ENCODE data around the gene PKMYT1. TPM values are rescaled to one million over a fixed set of nuclear protein-coding genes. Genes with fewer than 3 reads are reported as not detected.

PKMYT1 gene
- total and polyA plus RNA-seq, 9 of the 15 experiments (the other 6 are each of a cell fraction or from before 2014, with no cell fraction given): 8.7 to 201 (median 37.8) TPM

GRCh38 chr16:3004781-3005284, 24.6 kb upstream of the PKMYT1 start (continued):
- TF ChIP-seq E2F8 (IDR thresholded peaks at IDR 0.05; ENCODE audit: low read depth, partially characterized antibody) (peak; percentile 24), ZNF830 (CRISPR knock-in tag; IDR thresholded peaks at IDR 0.05) (no peak), ETS1 (conservative IDR thresholded peaks at IDR 0.05; ENCODE audit: control insufficient read depth, low read depth, low read length) (no peak), L3MBTL2 (IDR thresholded peaks at IDR 0.05) (peak; percentile 79), ARID1B (IDR thresholded peaks at IDR 0.05) (peak; percentile 31; the same call in 1 of the 2 replicates), SAFB (IDR thresholded peaks at IDR 0.05; ENCODE audit: borderline replicate concordance, low read depth, low read length) (no peak), ZBTB49 (CRISPR knock-in tag; IDR thresholded peaks at IDR 0.05; ENCODE audit: borderline replicate concordance) (no peak), SNIP1 (IDR thresholded peaks at IDR 0.05; ENCODE audit: low read depth) (peak; percentile 69; the same call in 1 of the 2 replicates), CXXC5 (CRISPR knock-in tag; IDR thresholded peaks at IDR 0.05) (peak; percentile 36), RAD51 (IDR thresholded peaks at IDR 0.05; ENCODE audit: borderline replicate concordance, low read depth) (peak; percentile 53; the same call in 1 of the 2 replicates), ELF4 (CRISPR knock-in tag; IDR thresholded peaks at IDR 0.05) (no peak), NR2C1 (IDR thresholded peaks at IDR 0.05) (no peak), NR2C1 (tag; IDR thresholded peaks at IDR 0.05) (peak; percentile 39; the same call in 1 of the 2 replicates), SPI1 (IDR thresholded peaks at IDR 0.05; ENCODE audit: borderline replicate concordance, low read depth, low read length) (no peak), USF1 (CRISPR knock-in tag; IDR thresholded peaks at IDR 0.05) (peak; percentile 60), EGR1 (conservative IDR thresholded peaks at IDR 0.05) (peak; percentile 92)
